Mononuclear cell (primary cell): Measurements from ENCODE around the gene MAJIN. TPM values are rescaled to one million over a fixed set of nuclear protein-coding genes. Genes with fewer than 3 reads are reported as not detected.

Source experiments
- H3K27me3 ChIP-seq: 2 replicates; pipeline ENCODE4 v1.6.0; 2011; ENCODE audit warnings: low read length, control low read depth; ENCODE audit not compliant: insufficient read depth
- H3K4me1 ChIP-seq: 2 replicates; pipeline ENCODE4 v1.5.1; 2011; ENCODE audit warnings: mild to moderate bottlenecking, low read length, control low read depth; ENCODE audit not compliant: insufficient read depth
- H3K4me3 ChIP-seq: 2 replicates; pipeline ENCODE4 v1.5.1; 2011; ENCODE audit warnings: mild to moderate bottlenecking, low read length, moderate library complexity
- H3K9me3 ChIP-seq: 2 replicates; pipeline ENCODE4 v1.5.1; 2011; ENCODE audit warnings: low read depth, mild to moderate bottlenecking, control low read depth, low read length
- total RNA-seq: library from RNA; depleted of rRNA; stranded (reverse); fragments of >200 nt; gene quantifications from one replicate; pipeline ENCODE4 v1.2.3, GENCODE V29; 2012

The MAJIN gene
- total RNA-seq, 1 donor: not detected

- Histone ChIP-seq H3K4me3 (no peak overlapping the region), H3K4me1 (peaks cover 7% of the 10 kb centered on the region), H3K9me3 (no peaks in the 10 kb centered on the region)
Observed at GRCh38 chr11:64963072-64963631, 8.8 kb downstream of the MAJIN start.

GRCh38 chr11:64960719-64961118, 11.2 kb downstream of the MAJIN start:
- Histone ChIP-seq H3K4me3 (no peak overlapping the region), H3K9me3 (no peaks in the 10 kb centered on the region), H3K27me3 (no peaks in the 10 kb centered on the region), H3K4me1 (peaks cover 7% of the 10 kb centered on the region)

More at GRCh38 chr11:64963072-64963631, 8.8 kb downstream of the MAJIN start:
- H3K27me3 ChIP-seq: no peaks in the 10 kb centered on the region

- H3K27me3 ChIP-seq: peaks cover 3% of the 10 kb centered on the region
- H3K4me1 ChIP-seq: peaks cover 5% of the 10 kb centered on the region
- no peak overlapping the region for H3K4me3 ChIP-seq
- no peaks in the 10 kb centered on the region for H3K9me3 ChIP-seq
Observed at GRCh38 chr11:64959498-64959897, 12.4 kb downstream of the MAJIN start.

GRCh38 chr11:64954201-64954600, 17.7 kb downstream of the MAJIN start:
- Histone ChIP-seq H3K9me3 (no peaks in the 10 kb centered on the region), H3K27me3 (peaks cover 6% of the 10 kb centered on the region), H3K4me3 (no peak overlapping the region), H3K4me1 (no peaks in the 10 kb centered on the region)

- H3K4me3 ChIP-seq: no peak overlapping the region
- H3K9me3 ChIP-seq: no peaks in the 10 kb centered on the region
- H3K4me1 ChIP-seq: no peaks in the 10 kb centered on the region
- peaks cover 6% of the 10 kb centered on the region for H3K27me3 ChIP-seq
Observed at GRCh38 chr11:64951529-64951928, 20.4 kb downstream of the MAJIN start.

- Histone ChIP-seq H3K9me3 (no peaks in the 10 kb centered on the region), H3K27me3 (no peaks in the 10 kb centered on the region), H3K4me1 (no peaks in the 10 kb centered on the region), H3K4me3 (no peak overlapping the region)
Observed at GRCh38 chr11:64947208-64947814, 24.6 kb downstream of the MAJIN start.

- Histone ChIP-seq H3K4me1 (no peaks in the 10 kb centered on the region), H3K9me3 (no peaks in the 10 kb centered on the region), H3K4me3 (no peak overlapping the region), H3K27me3 (no peaks in the 10 kb centered on the region)
Observed at GRCh38 chr11:64936539-64936938, 35.4 kb downstream of the MAJIN start.

- H3K4me3 ChIP-seq: no peak within 1 kb of the TSS
- no peaks in the 10 kb centered on the region for H3K9me3 ChIP-seq
- no peaks in the 10 kb centered on the region for H3K27me3 ChIP-seq
- H3K4me1 ChIP-seq: no peaks in the 10 kb centered on the region
Observed at GRCh38 chr11:64935359-64936081, 36.4 kb downstream of the MAJIN start, which contains the start of gene GPHA2. GPHA2 (minus strand) TSS chr11:64935893; CDS start chr11:64935460, 433 bp downstream.

GRCh38 chr11:64934682-64935358, 37.1 kb downstream of the MAJIN start:
- Histone ChIP-seq H3K4me3 (no peak overlapping the region), H3K9me3 (no peaks in the 10 kb centered on the region), H3K27me3 (no peaks in the 10 kb centered on the region), H3K4me1 (no peaks in the 10 kb centered on the region)

GRCh38 chr11:64933935-64934681, 37.8 kb downstream of the MAJIN start:
- H3K9me3 ChIP-seq: no peaks in the 10 kb centered on the region
- no peak overlapping the region for H3K4me3 ChIP-seq
- no peaks in the 10 kb centered on the region for H3K27me3 ChIP-seq
- no peaks in the 10 kb centered on the region for H3K4me1 ChIP-seq

- Histone ChIP-seq H3K4me3 (no peak overlapping the region), H3K9me3 (no peaks in the 10 kb centered on the region), H3K27me3 (no peaks in the 10 kb centered on the region), H3K4me1 (no peaks in the 10 kb centered on the region)
Observed at GRCh38 chr11:64933213-64933934, 38.5 kb downstream of the MAJIN start.

GRCh38 chr11:64932324-64932723, 39.6 kb downstream of the MAJIN start:
- Histone ChIP-seq H3K4me3 (no peak overlapping the region), H3K27me3 (no peaks in the 10 kb centered on the region), H3K4me1 (no peaks in the 10 kb centered on the region), H3K9me3 (no peaks in the 10 kb centered on the region)

- Histone ChIP-seq H3K4me1 (no peaks in the 10 kb centered on the region), H3K27me3 (no peaks in the 10 kb centered on the region), H3K4me3 (no peak overlapping the region), H3K9me3 (no peaks in the 10 kb centered on the region)
Observed at GRCh38 chr11:64931290-64931689, 40.6 kb downstream of the MAJIN start.

GRCh38 chr11:64930340-64930739, 41.6 kb downstream of the MAJIN start:
- Histone ChIP-seq H3K9me3 (no peaks in the 10 kb centered on the region), H3K4me1 (peaks cover 2% of the 10 kb centered on the region), H3K27me3 (no peaks in the 10 kb centered on the region), H3K4me3 (no peak overlapping the region)
